ENCODE data around the gene SLC2A5.

SLC2A5 gene

GRCh38 chr1:9088807-9089206, 19.4 kb upstream of the SLC2A5 start:
- no peak for DNase-seq (ENCODE audit: low read depth)

GRCh38 chr1:9087411-9088125, 18.1 kb upstream of the SLC2A5 start:
- DNase-seq (ENCODE audit: low read depth) = no peak

GRCh38 chr1:9086796-9087195, 17.4 kb upstream of the SLC2A5 start:
- DNase-seq (ENCODE audit: low read depth) = no peak

GRCh38 chr1:9086045-9086444, 16.6 kb upstream of the SLC2A5 start:
- DNase-seq (ENCODE audit: low read depth) = no peak

- no peak for DNase-seq (ENCODE audit: low read depth)
These were observed 16.0 kb upstream of the SLC2A5 start for GRCh38 chr1:9085306-9085940.

- DNase-seq (ENCODE audit: low read depth) = no peak
These were observed 15.5 kb upstream of the SLC2A5 start for GRCh38 chr1:9084906-9085305.

- no peak for DNase-seq (ENCODE audit: low read depth)
These were observed 12.0 kb upstream of the SLC2A5 start for GRCh38 chr1:9081473-9081872.

- no peak for DNase-seq (ENCODE audit: low read depth)
These were observed 11.4 kb upstream of the SLC2A5 start for GRCh38 chr1:9080705-9081291.

- DNase-seq (ENCODE audit: low read depth) = no peak
These were observed 10.7 kb upstream of the SLC2A5 start for GRCh38 chr1:9079988-9080704.

GRCh38 chr1:9078752-9079500, 9.5 kb upstream of the SLC2A5 start:
- DNase-seq (ENCODE audit: low read depth) = no peak

- DNase-seq (ENCODE audit: low read depth) = no peak
These were observed 8.7 kb upstream of the SLC2A5 start for GRCh38 chr1:9078015-9078751.

GRCh38 chr1:9075022-9075421, 5.6 kb upstream of the SLC2A5 start:
- no peak for DNase-seq (ENCODE audit: low read depth)

GRCh38 chr1:9073143-9073542, 3.7 kb upstream of the SLC2A5 start:
- no peak for DNase-seq (ENCODE audit: low read depth)

GRCh38 chr1:9071554-9072235, 2.3 kb upstream of the SLC2A5 start:
- DNase-seq (ENCODE audit: low read depth) = no peak

GRCh38 chr1:9070486-9070885, 1.1 kb upstream of the SLC2A5 start:
- DNase-seq (ENCODE audit: low read depth) = no peak

- DNase-seq (ENCODE audit: low read depth) = no peak
These were observed 482 bp downstream of the SLC2A5 start for GRCh38 chr1:9068981-9069325.

GRCh38 chr1:9066945-9067807, 2.3 kb downstream of the SLC2A5 start:
- no peak for DNase-seq (ENCODE audit: low read depth)

GRCh38 chr1:9065213-9065751, 4.2 kb downstream of the SLC2A5 start:
- no peak for DNase-seq (ENCODE audit: low read depth)

- no peak for DNase-seq (ENCODE audit: low read depth)
These were observed 6.6 kb downstream of the SLC2A5 start for GRCh38 chr1:9062846-9063245.

GRCh38 chr1:9062021-9062471, 7.4 kb downstream of the SLC2A5 start:
- no peak for DNase-seq (ENCODE audit: low read depth)
